Measurements from ENCODE around the gene IMMP2L.

Gene IMMP2L

DNA sequence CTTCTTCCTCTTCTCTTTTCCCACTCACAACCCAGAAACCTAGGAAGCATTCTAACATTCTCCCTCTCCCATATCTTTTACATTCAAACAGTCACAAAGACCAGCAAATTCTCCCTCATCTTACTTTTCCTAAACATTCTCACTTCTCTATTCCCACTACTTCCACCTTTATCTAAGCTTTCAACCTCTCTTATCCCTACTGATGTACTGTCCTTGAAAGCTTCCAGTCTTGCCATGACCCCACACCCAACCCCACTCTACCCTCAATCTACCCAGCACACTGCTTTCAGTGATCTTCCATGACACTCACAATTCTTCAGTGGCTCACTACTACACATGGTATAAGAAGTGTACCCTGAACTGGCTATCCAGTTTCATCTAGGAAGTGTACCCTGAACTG lies 5.3 kb downstream of the IMMP2L start:
- DNase-seq: no peak

DNA sequence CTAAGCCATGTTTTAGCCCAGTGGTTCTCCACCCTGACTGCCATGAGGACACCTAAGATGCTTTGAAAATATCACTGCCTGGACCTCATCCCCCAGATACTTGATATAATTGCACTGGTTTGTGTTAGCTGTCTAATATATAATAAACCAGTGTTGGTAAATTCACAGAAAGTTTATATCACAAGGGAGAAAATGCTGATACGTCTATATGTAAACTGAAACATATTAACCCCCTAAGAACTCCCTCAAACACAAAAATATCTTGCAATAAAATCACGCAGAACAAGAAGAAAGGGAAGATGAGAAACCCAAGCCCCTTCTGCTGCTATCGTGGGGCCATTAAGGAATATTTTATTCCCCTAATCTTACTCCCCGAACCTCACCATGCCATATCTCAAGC lies 8.2 kb downstream of the IMMP2L start:
- no peak for DNase-seq

GRCh38 chr7:111541067-111541466 lies 21.2 kb downstream of the IMMP2L start:
- no peak for DNase-seq

GRCh38 chr7:111540199-111540815 lies 22.0 kb downstream of the IMMP2L start:
- DNase-seq: no peak

GRCh38 chr7:111537134-111537533 lies 25.2 kb downstream of the IMMP2L start:
- DNase-seq: no peak

- no peak for DNase-seq
Measured at GRCh38 chr7:111535142-111535870, 27.0 kb downstream of the IMMP2L start.

DNA sequence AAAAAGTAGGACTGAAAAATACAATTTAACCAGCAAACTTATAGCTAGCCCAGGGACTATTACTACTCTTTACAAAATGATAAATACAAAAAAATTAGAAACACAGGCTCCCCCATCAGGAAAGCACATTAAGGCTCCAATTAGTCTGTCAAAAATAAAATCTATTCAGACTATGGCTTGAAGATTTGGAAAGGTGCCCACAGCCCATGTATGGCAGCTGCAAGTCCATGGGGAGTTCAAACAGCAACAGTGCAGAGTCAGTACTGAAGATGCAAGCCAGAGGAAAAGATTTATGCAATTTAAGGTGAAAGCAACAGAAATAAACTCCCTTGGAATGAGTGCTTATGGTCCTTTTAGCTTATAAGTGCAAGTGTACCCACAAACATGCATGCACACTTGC lies 29.7 kb downstream of the IMMP2L start:
- no peak for DNase-seq

DNA sequence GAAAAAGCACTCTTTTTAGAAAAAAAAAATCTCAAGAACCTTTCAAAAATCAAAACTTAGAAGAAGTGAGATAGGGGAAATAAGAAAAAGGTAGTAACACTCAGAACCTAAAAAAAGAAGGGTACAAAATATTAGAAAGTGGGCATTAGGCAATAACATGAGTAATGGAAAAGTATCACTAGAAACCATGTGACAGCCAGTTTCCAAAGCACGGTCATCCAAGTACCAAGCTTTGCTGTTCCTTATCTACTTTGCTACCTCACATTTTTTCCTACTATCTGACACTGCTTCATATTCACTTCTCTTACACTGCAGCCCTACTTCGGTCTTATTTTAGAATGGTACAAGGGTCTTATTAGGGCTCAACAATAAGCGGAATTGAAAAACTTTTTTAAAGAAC lies 30.3 kb downstream of the IMMP2L start:
- DNase-seq: peak; percentile 17

- no peak for DNase-seq
Measured at GRCh38 chr7:111530356-111530668, 32.0 kb downstream of the IMMP2L start.

DNA sequence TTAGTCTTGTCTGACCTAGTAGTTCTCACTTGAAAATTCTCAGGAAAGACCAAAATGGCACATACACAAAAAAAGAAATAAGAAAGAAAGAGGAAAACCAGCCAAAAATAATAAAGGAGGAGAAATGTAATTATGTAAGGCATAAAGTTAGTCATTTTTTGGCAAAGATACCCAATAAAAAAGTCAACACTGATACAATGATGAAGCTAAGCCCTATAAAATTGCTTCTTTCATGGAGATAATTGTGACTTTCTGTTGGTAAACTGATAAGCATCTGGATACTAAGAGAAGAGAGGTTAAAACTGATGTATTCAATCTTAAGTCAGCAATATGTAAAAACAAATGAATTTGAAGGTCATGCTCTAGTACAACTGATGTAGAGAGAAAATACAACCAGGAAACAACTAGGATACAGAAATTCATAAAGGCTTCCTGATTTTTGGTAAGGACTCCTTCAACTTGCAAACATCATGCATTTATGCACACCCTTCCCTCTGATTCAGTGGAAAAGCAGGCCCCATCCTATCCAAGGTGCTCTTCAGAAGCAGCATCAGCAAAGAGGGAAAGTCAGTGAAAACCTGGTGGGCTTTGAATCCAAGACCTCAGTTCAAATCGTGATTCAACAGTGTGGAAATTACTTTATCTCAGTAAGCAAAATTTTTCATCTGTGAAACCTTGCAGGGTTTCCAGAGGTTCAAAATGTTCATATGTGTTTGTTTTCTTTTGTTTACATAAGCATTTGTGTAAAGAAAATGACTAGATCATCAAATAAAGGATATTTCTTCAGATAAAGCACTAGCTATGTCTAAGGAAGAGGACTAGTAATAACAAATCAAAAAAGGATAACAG lies 32.6 kb downstream of the IMMP2L start:
- no peak for DNase-seq

DNA sequence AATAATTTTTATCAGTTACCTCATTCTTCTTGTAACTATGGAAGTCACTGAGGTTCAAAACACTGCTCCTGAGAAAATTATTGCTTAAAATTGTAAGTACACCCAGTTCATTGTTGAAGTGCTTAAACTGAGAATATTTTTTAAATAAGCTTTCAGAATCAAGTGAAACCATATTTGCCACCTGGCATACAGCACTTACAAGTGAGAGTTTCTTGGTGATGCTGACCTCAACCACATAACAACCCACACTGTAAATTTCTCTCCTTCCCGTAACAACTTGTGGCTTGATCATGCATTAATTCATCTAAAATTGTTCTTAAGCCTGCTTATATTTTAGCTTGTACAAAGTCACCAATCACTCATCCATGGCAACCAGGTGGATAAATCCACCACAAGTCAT lies 34.0 kb downstream of the IMMP2L start:
- no peak for DNase-seq

DNA sequence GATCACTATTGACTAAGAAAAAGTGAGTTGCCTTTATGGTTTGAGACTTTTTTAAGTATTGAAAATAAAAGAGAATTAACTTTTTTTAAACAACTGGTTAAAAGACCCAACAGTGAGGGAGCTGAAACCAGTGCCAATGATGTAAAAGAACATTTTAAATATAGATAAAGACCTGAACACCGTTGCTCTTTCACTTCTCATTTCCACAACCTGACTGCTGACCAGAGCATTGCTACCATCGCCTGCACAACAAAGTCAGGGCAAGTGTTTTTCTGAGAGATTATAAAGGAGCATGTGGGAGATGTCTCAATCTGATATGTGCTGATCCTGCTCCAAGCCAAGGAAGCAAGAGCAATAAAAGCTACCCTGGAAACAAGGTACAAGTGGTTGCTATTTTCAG lies 34.7 kb downstream of the IMMP2L start:
- no peak for DNase-seq

- no peak for DNase-seq
Measured at GRCh38 chr7:111525100-111525499, 37.2 kb downstream of the IMMP2L start.

GRCh38 chr7:111521660-111522059 lies 40.6 kb downstream of the IMMP2L start:
- no peak for DNase-seq

- DNase-seq: no peak
Measured at GRCh38 chr7:111518264-111518663, 44.0 kb downstream of the IMMP2L start.

DNA sequence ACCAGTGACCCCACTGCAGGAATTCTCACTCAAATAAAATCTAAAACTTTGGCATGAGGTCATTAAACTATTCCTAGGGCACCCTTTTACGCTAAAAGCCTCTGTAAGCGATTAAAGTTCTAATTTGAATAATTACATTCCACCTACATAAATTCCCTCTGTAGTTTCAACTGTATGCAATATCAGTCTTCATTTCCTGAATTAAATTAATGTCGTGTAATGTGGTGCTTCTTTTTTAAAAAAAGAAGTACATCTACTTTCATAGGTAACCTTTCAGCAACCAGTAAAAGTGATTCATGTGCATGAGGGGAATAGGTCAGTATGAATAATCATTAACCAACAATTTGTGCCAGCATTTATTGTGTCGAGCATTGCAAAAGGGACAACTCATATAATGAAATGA lies 44.7 kb downstream of the IMMP2L start:
- no peak for DNase-seq

GRCh38 chr7:111516612-111517011 lies 45.7 kb downstream of the IMMP2L start:
- DNase-seq: no peak

GRCh38 chr7:111513566-111513965 lies 48.7 kb downstream of the IMMP2L start:
- DNase-seq: no peak

GRCh38 chr7:111511845-111512244 lies 50.4 kb downstream of the IMMP2L start:
- DNase-seq: no peak

- no peak for DNase-seq
Measured at GRCh38 chr7:111510584-111511378, 51.5 kb downstream of the IMMP2L start.

GRCh38 chr7:111510062-111510461 lies 52.2 kb downstream of the IMMP2L start:
- DNase-seq: no peak

GRCh38 chr7:111509288-111509687 lies 53.0 kb downstream of the IMMP2L start:
- no peak for DNase-seq

DNA sequence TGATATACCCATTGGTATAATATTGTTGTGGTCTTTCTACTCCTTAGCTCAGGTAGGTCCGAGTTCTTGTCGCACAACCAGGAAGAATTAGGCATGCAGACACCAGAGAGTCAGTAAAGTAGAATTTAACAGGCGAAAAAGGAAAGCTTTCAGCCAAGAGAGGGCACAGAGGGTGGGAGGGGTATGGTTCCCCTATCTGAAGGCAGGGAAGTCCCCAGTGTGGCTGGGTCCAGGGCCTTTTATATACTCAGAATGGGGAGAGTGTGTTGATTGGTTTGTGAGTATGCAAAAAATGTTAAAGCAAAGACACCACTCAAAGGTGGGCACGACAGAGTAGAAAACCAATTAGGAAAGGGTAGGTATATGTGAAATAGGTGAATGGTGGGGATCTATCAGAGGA lies 53.9 kb downstream of the IMMP2L start:
- no peak for DNase-seq

All from hematopoietic multipotent progenitor cell treated with erythropoietin and hydrocortisone succinate and interleukin-3 and kit ligand, for 6 days (in vitro differentiated cells).